ENCODE results near the gene NEURL1B. TPM values are rescaled to one million over a fixed set of nuclear protein-coding genes. Genes with fewer than 3 reads are reported as not detected.
"Not testable (repeated sequence)": the region's sequence is repeated elsewhere in the genome, so short reads cannot be mapped to it uniquely, and the experiment has no call there.

NEURL1B gene
- total RNA-seq, 1 experiment from 2014 or later, result not detected

DNA sequence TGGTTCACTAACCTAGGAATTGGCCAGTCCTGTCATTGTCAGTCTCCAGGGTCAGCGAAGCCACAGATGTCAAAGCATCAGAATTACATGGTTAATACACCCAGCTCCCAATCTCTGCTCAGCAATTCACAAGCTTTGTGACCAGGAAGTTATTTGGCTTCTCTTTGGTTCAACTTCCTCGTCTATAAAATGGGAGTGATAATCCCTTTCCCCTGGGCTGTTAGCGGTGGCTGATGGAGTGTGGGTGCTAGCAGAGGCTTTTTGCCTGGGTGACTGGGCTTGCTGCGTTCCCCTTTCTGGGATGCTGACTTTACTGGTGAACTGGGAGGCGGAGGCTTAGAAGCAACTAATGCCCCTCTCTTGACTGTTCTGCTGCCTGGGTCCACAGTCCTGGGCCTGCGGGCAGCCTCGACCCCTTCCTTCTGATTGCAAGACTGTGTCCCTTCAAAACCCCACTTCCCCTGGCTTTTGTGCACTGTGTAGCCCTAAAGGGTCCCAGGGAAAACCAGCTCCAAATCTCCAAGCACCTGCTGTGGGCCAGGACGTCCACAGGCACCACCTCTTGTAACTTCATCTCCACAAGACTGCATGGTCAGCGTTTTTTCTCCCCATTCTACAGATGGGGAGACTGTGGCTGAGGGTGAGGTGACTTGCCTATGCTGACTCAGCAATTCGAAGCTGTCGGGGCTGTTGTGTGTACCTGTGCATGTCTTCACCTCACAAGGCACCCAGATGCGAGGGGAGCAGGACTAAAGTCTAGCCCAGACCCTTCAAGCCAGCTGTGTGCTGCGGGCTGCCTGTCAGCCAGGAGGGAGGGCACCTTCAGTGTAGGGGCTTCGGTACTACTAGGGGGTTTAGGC, 45.2 kb upstream of the NEURL1B start:
- Histone ChIP-seq H3K27me3 (ENCODE audit: low read length) (no peaks in the 10 kb centered on the region), H3K4me1 (ENCODE audit: low read length) (no peaks in the 10 kb centered on the region), H3K4me3 (ENCODE audit: low read length) (no peak overlapping the region), H3K4me2 (ENCODE audit: low read depth, low read length, poor library complexity, severe bottlenecking) (no peak overlapping the region), H3K27ac (ENCODE audit: low read length) (no peak overlapping the region), H2AFZ (ENCODE audit: low read length) (no peak overlapping the region), H4K20me1 (ENCODE audit: insufficient read depth, low read depth, low read length) (no peaks in the 10 kb centered on the region), H3K9me2 (replicated peaks; ENCODE audit: insufficient read depth, low read length) (no peaks in the 10 kb centered on the region), H3K79me2 (ENCODE audit: low read length) (no peaks in the 10 kb centered on the region), H3K36me3 (ENCODE audit: insufficient read depth, low read length) (no peaks in the 10 kb centered on the region), H3K9ac (ENCODE audit: low read length) (no peak overlapping the region), H3K9me3 (ENCODE audit: low read length) (no peaks in the 10 kb centered on the region)
- DNase-seq, result no peak

DNA sequence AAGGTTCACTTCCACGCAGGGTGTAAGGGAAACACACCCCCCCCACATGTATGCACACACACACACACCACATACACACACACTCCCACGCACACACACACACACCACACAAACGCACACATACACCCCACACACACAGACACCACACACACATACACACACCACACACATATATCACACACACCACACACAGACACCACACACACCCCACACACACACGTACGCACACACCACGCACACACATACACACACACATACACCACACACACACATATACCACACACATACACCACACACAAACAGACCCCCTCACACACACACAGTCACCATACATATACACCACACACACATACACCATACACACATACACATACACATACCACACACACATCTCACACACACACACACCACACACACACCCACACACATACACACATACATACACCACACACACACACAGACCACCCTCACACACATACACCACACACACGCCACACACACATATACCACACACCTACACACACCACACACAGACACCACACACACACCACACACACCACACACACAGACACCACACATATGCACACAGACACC, 44.3 kb upstream of the NEURL1B start:
- Histone ChIP-seq H3K9me2 (replicated peaks; ENCODE audit: insufficient read depth, low read length) (no peaks in the 10 kb centered on the region), H3K79me2 (ENCODE audit: low read length) (no peaks in the 10 kb centered on the region), H3K36me3 (ENCODE audit: insufficient read depth, low read length) (no peaks in the 10 kb centered on the region), H2AFZ (ENCODE audit: low read length) (no peak overlapping the region), H3K9ac (ENCODE audit: low read length) (no peak overlapping the region), H3K9me3 (ENCODE audit: low read length) (no peaks in the 10 kb centered on the region), H3K4me1 (ENCODE audit: low read length) (no peaks in the 10 kb centered on the region), H3K4me3 (ENCODE audit: low read length) (no peak overlapping the region), H3K27ac (ENCODE audit: low read length) (no peak overlapping the region), H4K20me1 (ENCODE audit: insufficient read depth, low read depth, low read length) (no peaks in the 10 kb centered on the region), H3K27me3 (ENCODE audit: low read length) (no peaks in the 10 kb centered on the region), H3K4me2 (ENCODE audit: low read depth, low read length, poor library complexity, severe bottlenecking) (no peak overlapping the region)
- DNase-seq, result no peak

DNA sequence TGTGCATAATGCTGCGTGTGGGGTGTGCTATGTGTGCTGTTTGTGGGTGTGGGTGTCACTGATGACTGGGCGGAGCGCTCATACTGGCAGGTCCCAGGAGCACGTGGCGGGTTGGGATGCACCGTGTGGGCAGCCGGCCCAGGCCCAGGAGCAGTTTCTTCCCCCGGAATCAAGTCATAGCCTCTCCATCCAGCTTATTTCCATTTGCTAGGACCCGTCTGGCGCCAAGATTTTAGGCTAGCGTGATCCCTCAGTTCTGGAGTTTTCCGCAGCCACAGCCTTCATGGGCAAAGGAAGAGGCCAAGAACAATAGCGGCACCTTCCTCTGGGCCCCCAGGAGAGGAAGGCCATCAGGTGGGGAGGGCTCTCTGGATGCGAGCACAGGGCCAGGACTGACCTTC, 43.3 kb upstream of the NEURL1B start:
- H3K27me3 ChIP-seq (ENCODE audit: low read length), result no peaks in the 10 kb centered on the region
- H3K27ac ChIP-seq (ENCODE audit: low read length), result no peak overlapping the region
- H3K4me1 ChIP-seq (ENCODE audit: low read length), result no peaks in the 10 kb centered on the region
- no peaks in the 10 kb centered on the region for H3K79me2 ChIP-seq (ENCODE audit: low read length)
- H2AFZ ChIP-seq (ENCODE audit: low read length), result no peak overlapping the region
- no peaks in the 10 kb centered on the region for H4K20me1 ChIP-seq (ENCODE audit: insufficient read depth, low read depth, low read length)
- no peaks in the 10 kb centered on the region for H3K36me3 ChIP-seq (ENCODE audit: insufficient read depth, low read length)
- no peak overlapping the region for H3K4me3 ChIP-seq (ENCODE audit: low read length)
- no peaks in the 10 kb centered on the region for H3K9me3 ChIP-seq (ENCODE audit: low read length)
- H3K9me2 ChIP-seq (replicated peaks; ENCODE audit: insufficient read depth, low read length), result no peaks in the 10 kb centered on the region
- DNase-seq, result no peak
- no peak overlapping the region for H3K9ac ChIP-seq (ENCODE audit: low read length)
- H3K4me2 ChIP-seq (ENCODE audit: low read depth, low read length, poor library complexity, severe bottlenecking), result no peak overlapping the region

DNA sequence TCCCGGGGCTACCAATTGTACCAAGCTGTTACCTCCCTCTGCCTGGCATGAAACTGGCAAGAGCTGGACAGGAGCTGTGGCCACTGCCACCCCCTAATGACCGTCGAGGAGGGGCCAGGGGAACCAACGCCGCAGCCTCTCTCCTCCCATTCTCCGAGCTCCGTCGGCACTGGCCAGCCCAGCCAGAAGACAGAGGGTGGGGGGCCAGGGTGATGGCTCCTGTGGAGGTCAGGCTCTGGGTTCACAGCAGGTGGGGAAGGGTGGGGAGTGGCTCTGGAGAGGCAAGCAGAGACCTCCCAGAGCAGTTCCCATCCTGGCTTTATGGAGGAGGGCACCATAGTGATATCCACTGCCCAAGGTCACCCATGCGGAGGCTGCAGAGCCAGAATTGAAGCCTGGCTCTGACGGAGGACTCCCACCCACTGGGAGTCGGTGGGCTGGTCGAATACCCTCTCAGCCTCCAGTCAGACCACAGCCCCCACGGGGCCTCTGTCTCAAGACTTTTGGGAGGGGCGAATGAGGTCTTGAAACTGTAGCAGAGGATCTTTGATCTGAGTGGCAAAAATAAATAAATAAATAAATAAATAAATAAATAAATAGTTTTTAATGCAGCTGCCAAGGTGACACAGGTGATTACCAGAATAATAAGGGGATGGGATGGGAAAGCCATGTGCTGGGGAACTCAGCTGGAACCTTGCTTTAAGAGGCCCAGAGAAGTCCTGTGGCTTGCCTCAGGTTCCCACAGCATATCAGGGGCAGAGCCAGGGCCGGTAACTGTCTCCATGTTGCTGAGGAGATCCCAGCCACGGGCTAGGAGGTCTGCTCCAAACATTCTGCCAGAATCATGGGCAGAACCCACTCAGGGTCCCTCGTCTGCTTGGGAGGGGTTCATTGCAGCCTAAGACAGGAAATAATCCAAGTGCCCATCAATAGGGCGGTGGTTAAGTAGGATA, 42.5 kb upstream of the NEURL1B start:
- H2AFZ ChIP-seq (ENCODE audit: low read length), result no peak overlapping the region
- no peak overlapping the region for H3K9ac ChIP-seq (ENCODE audit: low read length)
- no peaks in the 10 kb centered on the region for H3K27me3 ChIP-seq (ENCODE audit: low read length)
- no peaks in the 10 kb centered on the region for H4K20me1 ChIP-seq (ENCODE audit: insufficient read depth, low read depth, low read length)
- no peaks in the 10 kb centered on the region for H3K9me3 ChIP-seq (ENCODE audit: low read length)
- no peak for DNase-seq
- H3K4me2 ChIP-seq (ENCODE audit: low read depth, low read length, poor library complexity, severe bottlenecking), result no peak overlapping the region
- H3K4me1 ChIP-seq (ENCODE audit: low read length), result no peaks in the 10 kb centered on the region
- no peaks in the 10 kb centered on the region for H3K79me2 ChIP-seq (ENCODE audit: low read length)
- no peaks in the 10 kb centered on the region for H3K36me3 ChIP-seq (ENCODE audit: insufficient read depth, low read length)
- H3K27ac ChIP-seq (ENCODE audit: low read length), result no peak overlapping the region
- no peak overlapping the region for H3K4me3 ChIP-seq (ENCODE audit: low read length)
- no peaks in the 10 kb centered on the region for H3K9me2 ChIP-seq (replicated peaks; ENCODE audit: insufficient read depth, low read length)

DNA sequence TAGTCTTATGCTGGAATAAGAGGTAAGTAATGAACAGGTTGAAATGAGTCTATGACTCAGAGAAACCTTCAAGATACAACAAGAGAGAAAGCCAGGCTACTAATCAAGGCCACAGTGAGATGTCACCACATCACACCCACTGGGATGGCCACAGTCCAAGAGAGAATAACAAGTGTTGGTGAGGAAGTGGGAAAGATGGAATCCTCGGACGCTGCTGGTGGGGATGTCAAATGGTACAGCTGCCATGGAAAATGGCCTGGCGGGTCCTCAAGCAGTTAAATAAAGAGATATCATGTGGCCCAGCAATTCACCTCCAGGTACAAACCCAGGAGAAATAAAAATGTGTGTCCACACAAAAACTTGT, 41.9 kb upstream of the NEURL1B start:
- Histone ChIP-seq H3K79me2 (ENCODE audit: low read length) (no peaks in the 10 kb centered on the region), H3K4me3 (ENCODE audit: low read length) (no peak overlapping the region), H3K4me1 (ENCODE audit: low read length) (no peaks in the 10 kb centered on the region), H3K4me2 (ENCODE audit: low read depth, low read length, poor library complexity, severe bottlenecking) (no peak overlapping the region), H3K27ac (ENCODE audit: low read length) (no peak overlapping the region), H3K9ac (ENCODE audit: low read length) (no peak overlapping the region), H3K27me3 (ENCODE audit: low read length) (no peaks in the 10 kb centered on the region), H4K20me1 (ENCODE audit: insufficient read depth, low read depth, low read length) (no peaks in the 10 kb centered on the region), H3K9me2 (replicated peaks; ENCODE audit: insufficient read depth, low read length) (no peaks in the 10 kb centered on the region), H3K9me3 (ENCODE audit: low read length) (no peaks in the 10 kb centered on the region), H3K36me3 (ENCODE audit: insufficient read depth, low read length) (no peaks in the 10 kb centered on the region), H2AFZ (ENCODE audit: low read length) (no peak overlapping the region)
- no peak for DNase-seq

DNA sequence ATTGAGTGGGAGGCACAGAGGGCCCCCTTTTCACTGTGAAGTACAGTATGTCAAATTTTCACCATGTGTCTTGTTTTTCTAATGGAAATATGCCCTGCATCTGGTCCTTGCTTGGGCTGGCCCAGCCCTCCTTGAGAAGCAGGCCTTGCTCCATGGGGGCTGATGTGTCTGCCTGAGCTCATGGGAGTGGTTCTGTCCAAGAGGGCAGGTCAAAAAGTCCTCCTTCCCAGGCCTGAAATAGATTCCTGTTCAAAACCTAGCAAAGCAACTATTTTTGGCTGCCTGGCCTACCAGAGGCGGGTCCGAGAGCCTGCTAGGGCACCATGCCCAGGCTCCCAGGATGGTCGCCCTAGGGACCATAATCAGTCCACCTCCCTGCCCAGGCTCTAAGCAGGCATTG, 40.5 kb upstream of the NEURL1B start:
- Histone ChIP-seq H3K9ac (ENCODE audit: low read length) (no peak overlapping the region), H3K9me3 (ENCODE audit: low read length) (no peaks in the 10 kb centered on the region), H3K9me2 (replicated peaks; ENCODE audit: insufficient read depth, low read length) (no peaks in the 10 kb centered on the region), H3K4me2 (ENCODE audit: low read depth, low read length, poor library complexity, severe bottlenecking) (no peak overlapping the region), H3K36me3 (ENCODE audit: insufficient read depth, low read length) (no peaks in the 10 kb centered on the region), H3K4me1 (ENCODE audit: low read length) (no peaks in the 10 kb centered on the region), H3K27ac (ENCODE audit: low read length) (no peak overlapping the region), H3K4me3 (ENCODE audit: low read length) (no peak overlapping the region), H3K79me2 (ENCODE audit: low read length) (no peaks in the 10 kb centered on the region), H4K20me1 (ENCODE audit: insufficient read depth, low read depth, low read length) (no peaks in the 10 kb centered on the region), H2AFZ (ENCODE audit: low read length) (no peak overlapping the region), H3K27me3 (ENCODE audit: low read length) (no peaks in the 10 kb centered on the region)
- DNase-seq, result no peak

DNA sequence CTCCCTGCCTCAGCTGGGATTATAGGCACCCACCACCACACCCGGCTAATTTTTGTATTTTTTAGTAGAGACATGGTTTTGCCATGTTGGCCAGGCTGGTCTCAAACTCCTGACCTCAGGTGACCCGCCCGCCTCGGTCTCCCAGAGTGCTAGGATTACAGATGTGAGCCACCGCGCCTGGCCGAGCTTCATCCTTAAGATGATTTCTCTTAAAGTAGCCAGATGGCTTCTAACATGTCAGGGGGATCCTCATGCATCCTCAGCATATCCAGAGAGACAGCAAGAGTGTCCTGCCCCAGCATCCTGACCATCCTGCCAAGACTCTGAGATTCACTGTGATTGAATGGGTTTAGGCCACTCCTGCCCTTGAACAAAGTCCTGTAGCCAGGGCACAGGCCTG, 39.5 kb upstream of the NEURL1B start:
- not testable (repeated sequence) for H3K27me3 ChIP-seq (ENCODE audit: low read length); H3K9ac ChIP-seq (ENCODE audit: low read length); H3K4me1 ChIP-seq (ENCODE audit: low read length); H4K20me1 ChIP-seq (ENCODE audit: insufficient read depth, low read depth, low read length); H3K79me2 ChIP-seq (ENCODE audit: low read length); H2AFZ ChIP-seq (ENCODE audit: low read length); H3K27ac ChIP-seq (ENCODE audit: low read length); DNase-seq; H3K4me2 ChIP-seq (ENCODE audit: low read depth, low read length, poor library complexity, severe bottlenecking); H3K9me2 ChIP-seq (replicated peaks; ENCODE audit: insufficient read depth, low read length); H3K36me3 ChIP-seq (ENCODE audit: insufficient read depth, low read length); H3K9me3 ChIP-seq (ENCODE audit: low read length); H3K4me3 ChIP-seq (ENCODE audit: low read length)

DNA sequence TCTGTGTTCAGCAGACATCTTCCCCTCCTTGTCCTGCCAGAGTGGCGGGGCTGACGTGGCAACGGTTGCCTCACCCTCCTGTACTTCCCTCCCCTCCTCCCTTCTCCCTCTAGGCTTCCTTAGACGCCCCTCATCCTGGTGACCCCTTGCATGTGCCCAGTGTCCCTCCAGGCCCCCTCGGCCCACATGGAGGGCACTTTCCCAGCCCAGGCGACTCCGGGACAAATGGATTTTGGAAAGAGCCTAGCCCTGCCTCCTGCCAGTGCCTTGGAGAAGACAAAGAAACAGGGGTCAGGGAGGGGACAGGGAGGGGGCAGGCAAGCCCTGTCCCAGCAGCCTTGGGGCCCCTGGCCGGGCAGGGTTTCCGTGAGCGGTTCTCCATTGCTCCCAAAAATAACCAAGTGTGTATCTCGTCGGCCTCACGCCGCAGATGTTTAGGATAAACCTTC, 38.3 kb upstream of the NEURL1B start:
- no peaks in the 10 kb centered on the region; the same call in 1 of the 2 replicates for H3K27me3 ChIP-seq (ENCODE audit: low read length)
- no peak overlapping the region for H3K27ac ChIP-seq (ENCODE audit: low read length)
- no peaks in the 10 kb centered on the region for H3K9me3 ChIP-seq (ENCODE audit: low read length)
- no peak overlapping the region for H3K9ac ChIP-seq (ENCODE audit: low read length)
- no peaks in the 10 kb centered on the region for H3K4me1 ChIP-seq (ENCODE audit: low read length)
- no peak overlapping the region for H3K4me2 ChIP-seq (ENCODE audit: low read depth, low read length, poor library complexity, severe bottlenecking)
- no peak overlapping the region for H2AFZ ChIP-seq (ENCODE audit: low read length)
- H3K9me2 ChIP-seq (replicated peaks; ENCODE audit: insufficient read depth, low read length), result no peaks in the 10 kb centered on the region
- no peaks in the 10 kb centered on the region for H3K79me2 ChIP-seq (ENCODE audit: low read length)
- DNase-seq, result no peak
- no peaks in the 10 kb centered on the region for H3K36me3 ChIP-seq (ENCODE audit: insufficient read depth, low read length)
- no peaks in the 10 kb centered on the region for H4K20me1 ChIP-seq (ENCODE audit: insufficient read depth, low read depth, low read length)
- H3K4me3 ChIP-seq (ENCODE audit: low read length), result no peak overlapping the region
